GM18526 (cell line): Measurements from ENCODE around the gene ZMYM5.

Source experiments
- POLR2A ChIP-seq: IDR thresholded peaks from 3 replicates; pipeline ENCODE4 v1.6.1; 2011; ENCODE audit not compliant: insufficient read length; ENCODE audit errors: extremely low read depth

The ZMYM5 gene

GRCh38 chr13:19781526-19781925 lies 81.9 kb downstream of the ZMYM5 start:
- no peak for TF ChIP-seq POLR2A
